Vagina (tissue), 2 donors: ENCODE data around the gene CNIH3. TPM values are rescaled to one million over a fixed set of nuclear protein-coding genes. Genes with fewer than 3 reads are reported as not detected.

Source experiments
- DNase-seq, 2 donors: peaks; one replicate each; pipeline ENCODE4 v3.0.0-alpha.2; 2017; ENCODE audit errors: extremely low spot score in 2 of 2
- H3K27ac ChIP-seq: fragments of 200-600 bp; sonication (generic); one replicate; pipeline ENCODE4 v1.5.1; 2019
- H3K27me3 ChIP-seq: fragments of 200-600 bp; sonication (generic); one replicate; pipeline ENCODE4 v1.5.1; 2019
- H3K36me3 ChIP-seq, 2 donors: fragments of 200-600 bp; sonication (generic); one replicate each; pipeline ENCODE4 v1.5.1; 2017 to 2019
- H3K4me1 ChIP-seq: fragments of 200-600 bp; sonication (generic); one replicate; pipeline ENCODE4 v1.5.1; 2019
- H3K4me3 ChIP-seq, 2 donors: fragments of 200-600 bp; sonication (generic); 1 replicate in 1 of 2; 2 replicates in 1 of 2; pipeline ENCODE4 v1.5.1; 2016 to 2019
- H3K9me3 ChIP-seq: fragments of 200-600 bp; sonication (generic); one replicate; pipeline ENCODE4 v1.5.1; 2019
- CTCF ChIP-seq, 3 experiments: fragments of 450-650 bp in 2 of 3; fragments of 200-600 bp in 1 of 3; sonication (generic) in 1 of 3; IDR thresholded peaks; one replicate each; pipeline ENCODE4 v1.5.1; 2017 to 2019; ENCODE audit warnings: antibody characterized with exemption in 3 of 3, mild to moderate bottlenecking in 2 of 3, moderate library complexity in 2 of 3
- POLR2A ChIP-seq, 2 donors: fragments of 450-650 bp; IDR thresholded peaks; one replicate each; pipeline ENCODE4 v1.6.1; 2017; ENCODE audit warnings: antibody characterized with exemption in 2 of 2, mild to moderate bottlenecking in 2 of 2, moderate library complexity in 2 of 2
- POLR2AphosphoS5 ChIP-seq, 2 donors: sonication (generic); formaldehyde crosslinking; IDR thresholded peaks; one replicate each; pipeline ENCODE4 v1.9.0; 2017; ENCODE audit warnings: antibody characterized with exemption in 2 of 2, mild to moderate bottlenecking in 2 of 2, low read depth in 1 of 2; ENCODE audit not compliant: insufficient read depth in 1 of 2
- intact Hi-C: fragments of 100-400 bp; cut with DNase I; formaldehyde crosslinking; loops from one replicate; pipeline ENCODE4 v1.15.1; 2023
- total RNA-seq: library from RNA; depleted of rRNA; stranded (reverse); fragments of >200 nt; gene quantifications from one replicate; pipeline ENCODE4 v1.2.3, GENCODE V29; 2016

The CNIH3 gene
- total RNA-seq, 1 donor from 2014 or later = not detected

GRCh38 chr1:224666078-224666477 lies 50.0 kb downstream of the CNIH3 start:
- Histone ChIP-seq H3K4me1 (no peaks in the 10 kb centered on the region), H3K27ac (no peak overlapping the region), H3K9me3 (no peaks in the 10 kb centered on the region), H3K36me3 (no peaks in the 10 kb centered on the region), H3K27me3 (no peaks in the 10 kb centered on the region), H3K4me3 (no peak overlapping the region)
- no peak for DNase-seq
- intact Hi-C loops = no loop called here
- TF ChIP-seq POLR2AphosphoS5 (IDR thresholded peaks at IDR 0.05; ENCODE audit: insufficient read depth in 1 of 2, low read depth in 1 of 2) (no peak), POLR2A (IDR thresholded peaks at IDR 0.05) (no peak), CTCF (IDR thresholded peaks at IDR 0.05) (no peak)

- no peak for DNase-seq
- H3K4me1 ChIP-seq = no peaks in the 10 kb centered on the region
- H3K27me3 ChIP-seq = no peaks in the 10 kb centered on the region
- no peaks in the 10 kb centered on the region for H3K9me3 ChIP-seq
- intact Hi-C loops = no loop called here
- H3K36me3 ChIP-seq = no peaks in the 10 kb centered on the region
- H3K4me3 ChIP-seq = no peak overlapping the region
- no peak overlapping the region for H3K27ac ChIP-seq
- no peak for TF ChIP-seq POLR2A (IDR thresholded peaks at IDR 0.05)
- TF ChIP-seq CTCF (IDR thresholded peaks at IDR 0.05) = no peak
- TF ChIP-seq POLR2AphosphoS5 (IDR thresholded peaks at IDR 0.05; ENCODE audit: insufficient read depth in 1 of 2, low read depth in 1 of 2) = no peak
These were observed 50.8 kb downstream of the CNIH3 start for GRCh38 chr1:224666913-224667312.

- Histone ChIP-seq H3K27me3 (no peaks in the 10 kb centered on the region), H3K27ac (no peak overlapping the region), H3K9me3 (no peaks in the 10 kb centered on the region), H3K4me3 (no peak overlapping the region), H3K36me3 (no peaks in the 10 kb centered on the region), H3K4me1 (no peaks in the 10 kb centered on the region)
- intact Hi-C loops = no loop called here
- TF ChIP-seq POLR2A (IDR thresholded peaks at IDR 0.05) (no peak), POLR2AphosphoS5 (IDR thresholded peaks at IDR 0.05; ENCODE audit: insufficient read depth in 1 of 2, low read depth in 1 of 2) (no peak), CTCF (IDR thresholded peaks at IDR 0.05) (no peak)
- no peak for DNase-seq
These were observed 52.9 kb downstream of the CNIH3 start for GRCh38 chr1:224668984-224669383.

GRCh38 chr1:224669403-224669802 lies 53.3 kb downstream of the CNIH3 start:
- no peaks in the 10 kb centered on the region for H3K9me3 ChIP-seq
- H3K27ac ChIP-seq = no peak overlapping the region
- no peaks in the 10 kb centered on the region for H3K36me3 ChIP-seq
- no peak overlapping the region for H3K4me3 ChIP-seq
- DNase-seq = no peak
- intact Hi-C loops = no loop called here
- H3K27me3 ChIP-seq = no peaks in the 10 kb centered on the region
- no peaks in the 10 kb centered on the region for H3K4me1 ChIP-seq
- TF ChIP-seq POLR2A (IDR thresholded peaks at IDR 0.05) (no peak), CTCF (IDR thresholded peaks at IDR 0.05) (no peak), POLR2AphosphoS5 (IDR thresholded peaks at IDR 0.05; ENCODE audit: insufficient read depth in 1 of 2, low read depth in 1 of 2) (no peak)

GRCh38 chr1:224670506-224670905 lies 54.4 kb downstream of the CNIH3 start:
- Histone ChIP-seq H3K36me3 (no peaks in the 10 kb centered on the region), H3K27me3 (no peaks in the 10 kb centered on the region), H3K9me3 (no peaks in the 10 kb centered on the region), H3K27ac (no peak overlapping the region), H3K4me1 (no peaks in the 10 kb centered on the region), H3K4me3 (no peak overlapping the region)
- no peak for DNase-seq
- no peak for TF ChIP-seq CTCF (IDR thresholded peaks at IDR 0.05)
- no peak for TF ChIP-seq POLR2AphosphoS5 (IDR thresholded peaks at IDR 0.05; ENCODE audit: insufficient read depth in 1 of 2, low read depth in 1 of 2)
- no peak for TF ChIP-seq POLR2A (IDR thresholded peaks at IDR 0.05)
- intact Hi-C loops = no loop called here
